Central memory CD8-positive, alpha-beta T cell (primary cell): Measurements from ENCODE around the gene EGLN1.
"Not testable (repeated sequence)": the region's sequence is repeated elsewhere in the genome, so short reads cannot be mapped to it uniquely, and the experiment has no call there.

ENCODE experiments used
- ATAC-seq: fragments of 150-1000 bp; cut with Tn5 transposase; replicated peaks from 2 replicates; pipeline ENCODE4 v1.10.0; 2022; ENCODE audit warnings: mild to moderate bottlenecking, moderate FRiP score, moderate number of reproducible peaks; ENCODE audit not compliant: poor library complexity, severe bottlenecking; ENCODE audit errors: extremely low read depth
- DNase-seq, 2 donors: peaks; one replicate each; pipeline ENCODE4 v3.0.0; 2021; ENCODE audit warnings: low spot score in 2 of 2
- H3K27ac Mint-ChIP-seq: one replicate; pipeline ENCODE4 v1.8.0; 2022; ENCODE audit warnings: low read depth, mild to moderate bottlenecking, moderate library complexity, mixed read lengths
- H3K27me3 Mint-ChIP-seq: one replicate; pipeline ENCODE4 v1.8.0; 2022; ENCODE audit warnings: mixed read lengths
- H3K36me3 Mint-ChIP-seq: one replicate; pipeline ENCODE4 v1.8.0; 2022; ENCODE audit warnings: mild to moderate bottlenecking, moderate library complexity, mixed read lengths; ENCODE audit not compliant: insufficient read depth
- H3K4me1 Mint-ChIP-seq: one replicate; pipeline ENCODE4 v1.8.0; 2022; ENCODE audit warnings: mixed read lengths
- H3K4me3 Mint-ChIP-seq: one replicate; pipeline ENCODE4 v1.8.0; 2022; ENCODE audit warnings: mild to moderate bottlenecking, moderate library complexity, mixed read lengths
- H3K9me3 Mint-ChIP-seq: one replicate; pipeline ENCODE4 v1.8.0; 2022; ENCODE audit warnings: mixed read lengths

The EGLN1 gene

DNA sequence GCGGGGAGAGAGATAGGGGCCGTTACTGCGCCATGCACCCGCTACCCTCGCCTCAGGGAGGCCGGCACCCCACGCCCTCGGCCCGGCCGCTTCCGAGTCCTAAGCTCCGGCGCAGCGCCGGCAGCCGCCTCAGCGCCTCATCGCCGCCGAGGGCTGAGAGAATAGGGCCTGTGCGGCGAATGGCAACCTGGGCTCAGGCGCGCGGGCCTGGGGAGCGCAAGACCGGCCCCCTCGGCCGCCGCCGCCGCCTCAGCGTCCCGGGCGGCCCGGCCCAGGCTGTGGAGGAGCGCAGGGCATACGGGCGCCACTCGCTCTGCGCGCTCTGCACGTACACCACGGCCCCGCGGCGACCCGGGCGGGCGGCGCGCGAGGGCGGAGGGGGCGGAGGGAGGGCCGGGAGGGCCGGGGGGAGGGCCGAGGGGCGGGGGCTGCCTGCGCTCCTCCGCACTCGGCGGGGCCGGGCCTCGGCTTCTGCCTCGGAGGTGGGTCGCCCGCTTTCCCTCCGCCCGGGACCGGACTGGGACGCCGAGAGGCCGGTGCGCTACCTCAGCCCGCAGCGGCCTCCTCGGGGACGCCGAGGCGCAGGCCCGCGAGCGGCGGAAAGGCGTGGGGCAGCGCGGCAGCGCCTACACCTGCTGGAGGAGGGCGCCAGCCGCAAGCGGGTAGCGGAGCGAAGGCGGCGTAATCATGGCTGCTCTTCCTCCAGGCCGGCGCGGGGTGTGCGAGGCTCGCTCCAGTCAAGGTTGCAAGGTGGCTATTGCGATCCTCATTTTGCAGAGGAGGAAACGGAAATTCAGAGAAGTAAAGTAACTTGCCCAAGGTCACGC lies at the start of gene EGLN1:
Gene EGLN1, minus strand, starts transcription at position 317 of the 827 bp plus-strand sequence. CDS start 399 bp downstream, outside the sequence.
- Mint-ChIP-seq H3K27me3 (no peaks in the 10 kb centered on the region), H3K4me1 (peaks cover 39% of the 10 kb centered on the region), H3K27ac (peak within 1 kb of the TSS; percentile 44), H3K9me3 (no peaks in the 10 kb centered on the region), H3K36me3 (peaks cover 3% of the 10 kb centered on the region), H3K4me3 (peak within 1 kb of the TSS; percentile 80)
- ATAC-seq = peak; percentile 88
- DNase-seq = peak; percentile 62 to 69

DNA sequence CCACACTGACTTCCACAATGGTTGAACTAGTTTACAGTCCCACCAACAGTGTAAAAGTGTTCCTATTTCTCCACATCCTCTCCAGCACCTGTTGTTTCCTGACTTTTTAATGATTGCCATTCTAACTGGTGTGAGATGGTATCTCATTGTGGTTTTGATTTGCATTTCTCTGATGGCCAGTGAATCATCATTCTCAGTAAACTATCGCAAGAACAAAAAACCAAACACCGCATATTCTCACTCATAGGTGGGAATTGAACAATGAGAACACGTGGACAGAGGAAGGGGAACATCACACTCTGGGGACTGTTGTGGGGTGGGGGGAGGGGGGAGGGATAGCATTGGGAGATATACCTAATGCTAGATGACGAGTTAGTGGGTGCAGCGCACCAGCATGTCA lies 49.4 kb upstream of the EGLN1 start:
- H3K9me3 Mint-ChIP-seq, H3K27ac Mint-ChIP-seq, H3K36me3 Mint-ChIP-seq, H3K4me1 Mint-ChIP-seq, DNase-seq, H3K4me3 Mint-ChIP-seq, ATAC-seq: not testable (repeated sequence)
- H3K27me3 Mint-ChIP-seq = peaks cover 58% of the 10 kb centered on the region

DNA sequence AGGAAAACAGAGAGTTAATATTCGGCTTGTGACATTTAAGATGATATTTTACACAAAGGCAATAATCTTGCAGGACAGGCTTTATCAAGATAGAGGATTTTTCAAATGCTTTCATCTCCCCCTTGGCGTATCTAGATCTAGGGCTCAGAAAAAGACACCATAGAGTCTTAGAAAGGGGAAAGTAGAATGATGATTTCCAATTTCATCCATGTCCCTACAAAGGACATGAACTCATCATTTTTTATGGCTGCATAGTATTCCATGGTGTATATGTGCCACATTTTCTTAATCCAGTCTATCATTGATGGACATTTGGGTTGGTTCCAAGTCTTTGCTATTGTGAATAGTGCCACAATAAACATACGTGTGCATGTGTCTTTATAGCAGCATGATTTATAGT lies 48.9 kb upstream of the EGLN1 start:
- ATAC-seq, DNase-seq, H3K9me3 Mint-ChIP-seq, H3K4me1 Mint-ChIP-seq, H3K27ac Mint-ChIP-seq, H3K4me3 Mint-ChIP-seq, H3K36me3 Mint-ChIP-seq: not testable (repeated sequence)
- H3K27me3 Mint-ChIP-seq = peaks cover 58% of the 10 kb centered on the region

DNA sequence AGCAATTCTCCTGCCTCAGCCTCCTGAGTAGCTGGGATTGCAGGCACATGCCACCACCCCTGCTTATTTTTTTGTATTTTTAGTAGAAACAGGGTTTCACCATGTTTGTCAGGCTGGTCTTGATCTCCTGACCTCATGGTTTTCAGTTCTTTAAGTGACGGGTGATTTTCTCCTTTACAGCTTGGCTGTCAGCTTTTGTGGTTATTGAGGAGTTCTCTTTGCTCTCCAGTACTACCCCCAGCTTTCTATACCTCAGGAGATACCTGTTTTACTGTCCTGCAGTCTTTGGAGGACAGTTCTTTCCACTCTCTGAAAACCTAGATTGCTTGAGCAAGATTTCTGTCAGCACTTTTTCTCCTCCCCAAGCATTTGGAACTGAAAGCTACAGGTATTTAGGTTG lies 45.9 kb upstream of the EGLN1 start:
- no peaks in the 10 kb centered on the region for H3K4me1 Mint-ChIP-seq
- DNase-seq = no peak
- no peak for ATAC-seq
- no peak overlapping the region for H3K4me3 Mint-ChIP-seq
- H3K27me3 Mint-ChIP-seq = peaks cover 65% of the 10 kb centered on the region
- no peaks in the 10 kb centered on the region for H3K36me3 Mint-ChIP-seq
- H3K27ac Mint-ChIP-seq = no peak overlapping the region
- peaks cover 12% of the 10 kb centered on the region for H3K9me3 Mint-ChIP-seq

DNA sequence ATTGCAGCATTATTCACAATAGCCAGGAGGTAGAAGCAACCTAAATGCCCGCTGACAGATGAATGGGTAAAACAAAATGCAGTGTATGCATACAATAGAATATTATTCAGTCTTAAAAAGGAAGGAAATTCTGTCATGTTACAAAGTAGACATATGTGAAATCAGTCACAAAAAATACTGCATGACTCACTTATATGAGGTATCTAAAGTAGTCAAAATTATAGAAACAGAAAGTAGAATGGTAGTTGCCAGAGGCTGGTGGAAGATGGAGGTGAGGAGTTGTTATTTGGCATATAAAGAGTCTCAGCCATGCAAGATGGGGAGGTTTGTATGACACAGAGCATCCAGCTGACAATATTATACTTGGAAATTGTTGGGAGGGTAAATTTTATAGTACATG lies 43.0 kb upstream of the EGLN1 start:
- Mint-ChIP-seq H3K27ac (no peak overlapping the region), H3K4me3 (no peak overlapping the region), H3K36me3 (peaks cover 2% of the 10 kb centered on the region), H3K9me3 (peaks cover 12% of the 10 kb centered on the region), H3K27me3 (peaks cover 82% of the 10 kb centered on the region), H3K4me1 (peaks cover 18% of the 10 kb centered on the region)
- ATAC-seq (no peak), DNase-seq (no peak)

DNA sequence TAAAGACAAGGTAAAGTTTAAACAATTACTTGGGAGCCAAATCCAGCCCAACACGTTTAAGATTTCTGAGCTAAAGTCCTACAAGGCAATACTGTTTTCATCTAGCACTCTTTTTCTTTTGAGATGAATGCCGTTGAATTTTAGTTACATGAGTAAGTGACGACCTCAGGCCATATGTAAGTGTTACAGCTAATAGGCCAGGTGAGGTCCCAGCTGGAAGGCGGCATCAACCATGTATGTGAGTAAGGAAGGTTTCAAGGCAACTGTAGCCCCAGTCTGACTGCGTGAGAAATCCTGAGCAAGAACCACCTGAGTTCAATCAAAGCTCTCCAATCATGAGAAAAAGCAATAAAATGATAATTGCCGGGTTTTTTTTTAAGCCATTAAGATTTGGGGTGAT lies 41.5 kb upstream of the EGLN1 start:
- peaks cover 27% of the 10 kb centered on the region for H3K4me1 Mint-ChIP-seq
- H3K4me3 Mint-ChIP-seq = no peak overlapping the region
- no peak for ATAC-seq
- H3K27me3 Mint-ChIP-seq = peaks cover 82% of the 10 kb centered on the region
- peaks cover 2% of the 10 kb centered on the region for H3K36me3 Mint-ChIP-seq
- H3K27ac Mint-ChIP-seq = no peak overlapping the region
- no peak for DNase-seq
- peaks cover 12% of the 10 kb centered on the region for H3K9me3 Mint-ChIP-seq

DNA sequence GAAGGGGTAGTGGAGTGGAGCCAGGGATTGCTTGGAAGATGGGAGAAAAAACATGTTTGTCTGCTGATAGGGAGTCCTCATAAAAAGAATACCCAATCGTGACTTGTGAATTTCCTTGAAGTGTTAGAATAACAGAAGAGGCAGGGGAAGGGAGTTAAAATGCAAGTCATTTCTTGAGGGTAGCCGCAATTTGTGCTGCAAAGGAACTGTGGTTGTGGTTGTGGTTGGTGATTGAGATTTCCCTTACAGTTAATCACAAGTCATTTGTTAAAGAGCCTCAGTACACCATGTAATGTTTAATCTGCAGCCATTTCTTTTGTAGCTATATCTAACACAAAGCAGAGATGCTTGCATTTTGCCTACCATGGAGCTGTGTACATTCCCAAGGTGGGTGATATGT lies 38.5 kb upstream of the EGLN1 start:
- H3K36me3 Mint-ChIP-seq = peaks cover 2% of the 10 kb centered on the region
- H3K27me3 Mint-ChIP-seq = peaks cover 82% of the 10 kb centered on the region
- peak overlapping the region; percentile 5 for H3K27ac Mint-ChIP-seq
- H3K4me1 Mint-ChIP-seq = peaks cover 27% of the 10 kb centered on the region
- peak overlapping the region; percentile 23 for H3K4me3 Mint-ChIP-seq
- ATAC-seq (peak; percentile 99), DNase-seq (peak in 1 of 2 donors; percentile 71)
- H3K9me3 Mint-ChIP-seq = peaks cover 7% of the 10 kb centered on the region

DNA sequence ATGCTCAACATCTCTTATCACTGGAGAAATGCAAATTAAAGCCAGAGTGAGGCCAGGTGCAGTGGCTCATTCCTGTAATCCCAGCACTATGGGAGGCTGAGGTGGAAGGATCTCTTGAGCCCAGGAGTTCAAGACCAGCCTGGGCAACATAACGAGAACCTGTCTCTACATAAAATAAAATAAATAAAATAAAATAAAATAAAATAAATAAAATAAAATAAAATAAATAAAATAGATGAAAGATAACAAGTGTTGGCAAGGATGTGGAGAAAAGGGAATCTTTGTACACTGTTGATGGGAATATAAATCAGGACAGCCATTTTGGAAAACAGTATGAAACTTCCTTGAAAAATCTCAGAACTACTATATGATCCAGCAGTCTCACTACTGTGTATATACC lies 37.4 kb upstream of the EGLN1 start:
- not testable (repeated sequence) for H3K36me3 Mint-ChIP-seq, DNase-seq, H3K9me3 Mint-ChIP-seq, H3K4me3 Mint-ChIP-seq, H3K27ac Mint-ChIP-seq, ATAC-seq
- peaks cover 83% of the 10 kb centered on the region for H3K27me3 Mint-ChIP-seq
- peaks cover 27% of the 10 kb centered on the region for H3K4me1 Mint-ChIP-seq

DNA sequence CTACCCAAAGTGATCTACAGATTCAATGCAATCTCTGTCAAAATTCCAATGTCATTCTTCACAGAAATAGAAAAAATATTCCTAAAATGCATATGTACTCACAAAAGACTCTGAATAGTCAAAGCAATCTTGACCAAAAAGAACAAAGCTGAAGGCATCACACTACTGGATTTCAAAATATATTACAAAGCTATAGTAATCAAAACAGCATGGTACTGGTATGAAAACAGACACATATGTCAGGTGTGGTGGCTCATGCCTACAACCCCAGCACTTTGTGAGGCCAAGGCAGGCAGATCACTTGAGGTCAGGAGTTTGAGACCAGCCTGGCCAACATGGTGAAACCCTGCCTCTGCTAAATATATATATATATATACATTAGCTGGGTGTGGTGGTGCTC lies 35.9 kb upstream of the EGLN1 start:
- ATAC-seq, H3K4me3 Mint-ChIP-seq, H3K9me3 Mint-ChIP-seq, H3K27ac Mint-ChIP-seq, DNase-seq, H3K36me3 Mint-ChIP-seq: not testable (repeated sequence)
- H3K27me3 Mint-ChIP-seq = peaks cover 74% of the 10 kb centered on the region
- peaks cover 27% of the 10 kb centered on the region for H3K4me1 Mint-ChIP-seq

DNA sequence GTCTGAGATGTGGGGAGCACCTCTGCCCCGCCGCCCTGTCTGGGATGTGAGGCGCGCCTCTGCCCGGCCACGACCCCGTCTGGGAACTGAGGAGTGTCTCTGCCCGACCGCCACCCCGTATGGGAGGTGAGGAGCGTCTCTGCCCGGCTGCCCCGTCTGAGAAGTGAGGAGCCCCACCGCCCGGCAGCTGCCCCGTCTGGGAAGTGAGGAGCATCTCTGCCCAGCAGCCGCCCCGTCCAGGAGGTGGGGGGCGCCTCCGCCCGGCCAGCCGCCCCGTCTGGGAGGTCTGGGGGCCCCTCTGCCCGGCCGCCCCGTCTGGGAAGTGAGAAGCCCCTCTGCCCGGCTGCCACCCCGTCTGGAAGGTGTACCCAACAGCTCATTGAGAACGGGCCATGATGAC lies 32.0 kb upstream of the EGLN1 start:
- H3K4me1 Mint-ChIP-seq, ATAC-seq, H3K27ac Mint-ChIP-seq, H3K4me3 Mint-ChIP-seq, H3K9me3 Mint-ChIP-seq, H3K36me3 Mint-ChIP-seq, DNase-seq: not testable (repeated sequence)
- H3K27me3 Mint-ChIP-seq = peaks cover 91% of the 10 kb centered on the region

DNA sequence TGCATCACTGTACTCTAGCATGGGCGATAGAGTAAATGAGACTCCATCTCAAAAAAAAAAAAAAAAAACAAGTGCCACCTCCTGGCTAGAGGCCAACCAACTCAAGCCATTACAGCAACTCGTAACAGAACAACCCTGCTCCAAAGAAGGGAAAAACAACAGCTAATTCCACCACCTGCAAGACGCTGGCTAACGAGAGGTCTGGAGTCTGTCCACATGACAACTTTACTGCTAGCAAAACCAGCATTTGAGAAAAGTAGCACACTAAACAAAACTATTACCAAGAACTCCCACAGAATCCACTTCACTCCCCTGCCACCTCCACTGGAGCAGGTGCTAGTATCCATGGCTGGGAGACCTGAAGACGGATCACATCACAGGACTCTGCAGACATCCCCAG lies 24.1 kb upstream of the EGLN1 start:
- Mint-ChIP-seq H3K27ac (no peak overlapping the region), H3K9me3 (peaks cover 13% of the 10 kb centered on the region), H3K4me3 (no peak overlapping the region), H3K27me3 (peaks cover 84% of the 10 kb centered on the region), H3K4me1 (no peaks in the 10 kb centered on the region), H3K36me3 (peaks cover 2% of the 10 kb centered on the region)
- ATAC-seq (no peak), DNase-seq (no peak)

DNA sequence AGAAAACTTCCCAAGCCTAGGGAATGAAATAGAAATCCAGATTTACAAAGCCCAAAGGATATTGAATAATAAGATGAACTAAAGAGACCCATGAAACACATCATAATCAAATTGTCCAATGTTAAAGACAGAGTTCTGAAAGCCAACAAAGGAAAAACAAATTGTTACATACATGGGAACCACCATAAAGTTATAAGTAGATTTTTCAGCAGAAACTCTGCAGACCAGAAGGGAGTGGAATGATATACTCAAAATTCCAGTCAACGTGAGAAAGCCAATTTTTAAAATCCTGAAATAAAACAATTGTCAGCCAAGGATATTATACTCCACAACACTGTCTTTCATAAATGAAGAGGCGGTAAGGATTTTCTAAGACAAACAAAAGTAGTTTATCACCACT lies 22.0 kb upstream of the EGLN1 start:
- Mint-ChIP-seq H3K4me3 (no peak overlapping the region), H3K27me3 (peaks cover 74% of the 10 kb centered on the region), H3K36me3 (peaks cover 2% of the 10 kb centered on the region), H3K9me3 (peaks cover 13% of the 10 kb centered on the region), H3K4me1 (no peaks in the 10 kb centered on the region), H3K27ac (no peak overlapping the region)
- ATAC-seq (no peak), DNase-seq (no peak)

DNA sequence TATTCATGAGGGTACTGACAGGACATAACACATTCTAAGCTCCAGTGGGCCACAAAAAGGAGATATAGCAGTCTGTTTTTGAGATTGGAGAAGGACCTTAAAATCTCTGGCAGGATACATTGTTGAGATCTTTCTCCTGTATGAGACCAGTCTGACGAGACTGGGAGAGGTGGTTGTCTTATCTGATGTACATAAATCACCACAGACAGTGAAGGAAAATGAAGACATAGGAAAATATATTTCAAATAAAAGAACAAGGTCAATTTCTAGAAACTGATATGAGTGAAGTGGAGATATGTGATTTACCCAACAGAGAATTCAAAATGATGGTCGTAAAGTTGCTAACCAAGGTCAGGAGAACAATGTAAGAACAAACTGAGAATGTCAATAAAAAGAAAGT lies 21.3 kb upstream of the EGLN1 start:
- ATAC-seq = no peak
- H3K36me3 Mint-ChIP-seq = peaks cover 2% of the 10 kb centered on the region
- no peak for DNase-seq
- H3K27me3 Mint-ChIP-seq = peaks cover 79% of the 10 kb centered on the region
- no peak overlapping the region for H3K27ac Mint-ChIP-seq
- no peaks in the 10 kb centered on the region for H3K4me1 Mint-ChIP-seq
- H3K4me3 Mint-ChIP-seq = no peak overlapping the region
- H3K9me3 Mint-ChIP-seq = peaks cover 13% of the 10 kb centered on the region
